H1 (cell line): Measurements from ENCODE around the gene ACKR2. TPM values are rescaled to one million over a fixed set of nuclear protein-coding genes. Genes with fewer than 3 reads are reported as not detected.

Source experiments
- EZH2 ChIP-seq: fragments of 200-600 bp; sonication (generic); IDR thresholded peaks from 2 replicates; pipeline ENCODE4 v1.7.1; 2012; ENCODE audit warnings: low read depth, mild to moderate bottlenecking, moderate library complexity, low read length, inconsistent platforms; ENCODE audit not compliant: severe bottlenecking
- JUND ChIP-seq: IDR thresholded peaks from 2 replicates; pipeline ENCODE4 v1.6.1; 2011; ENCODE audit warnings: mild to moderate bottlenecking, improper control_type of control experiment, low read length
- KDM4A ChIP-seq: IDR thresholded peaks from one replicate; pipeline ENCODE4 v1.7.1; 2012; ENCODE audit warnings: low read depth, mild to moderate bottlenecking, moderate library complexity, low read length, inconsistent platforms; ENCODE audit not compliant: severe bottlenecking
- NANOG ChIP-seq: IDR thresholded peaks from 2 replicates; pipeline ENCODE4 v1.6.1; 2011; ENCODE audit warnings: low read length, low read depth, mild to moderate bottlenecking, inconsistent platforms; ENCODE audit not compliant: insufficient read depth, poor library complexity, severe bottlenecking
- PHF8 ChIP-seq: fragments of 200-600 bp; sonication (generic); conservative IDR thresholded peaks from 2 replicates; pipeline ENCODE4 v1.7.1; 2012; ENCODE audit warnings: low read depth, mild to moderate bottlenecking, inconsistent platforms, low read length, moderate library complexity
- SP2 ChIP-seq: IDR thresholded peaks from 2 replicates; pipeline ENCODE4 v1.6.1; 2012; ENCODE audit warnings: mild to moderate bottlenecking, low read length, inconsistent platforms
- SP4 ChIP-seq: IDR thresholded peaks from 2 replicates; pipeline ENCODE4 v1.6.1; 2012; ENCODE audit warnings: low read length, inconsistent platforms
- polyA plus RNA-seq, 7 experiments: library from polyadenylated mRNA; depleted of rRNA in 3 of 7; stranded (reverse) in 5 of 7; unstranded in 2 of 7; fragments of >200 nt in 5 of 7; fragments of 200-250 nt in 2 of 7; gene quantifications; 1 replicate in 5 of 7; 2 replicates in 1 of 7; 4 replicates in 1 of 7; pipeline versions ENCODE4 v1.2.1 to v1.2.3, GENCODE V29; 2011 to 2013; ENCODE audit warnings: missing spikeins in 2 of 7, mixed read lengths in 2 of 7
- total RNA-seq: library from RNA; stranded (reverse); fragmentation: NEBNext Ultra II Directional; extraction: Animal tissue kit (Norgen Biotek cat#: 25700); gene quantifications from 2 replicates; pipeline ENCODE4 v1.2.1, GENCODE V29; 2021

The ACKR2 gene
- total and polyA plus RNA-seq, 2 of the 8 experiments (the other 6 are each of a cell fraction or from before 2014, with no cell fraction given) = 0.09 to 0.12 TPM

- no peak for TF ChIP-seq KDM4A
- no peak for TF ChIP-seq JUND
- no peak for TF ChIP-seq SP4
- TF ChIP-seq NANOG = no peak
- no peak for TF ChIP-seq EZH2
- TF ChIP-seq SP2 = no peak
- TF ChIP-seq PHF8 = no peak
Observed at GRCh38 chr3:42871592-42872196, 62.4 kb downstream of the ACKR2 start (continued).
